Mucosa of stomach (tissue), 1 donor: ENCODE results near the gene XXYLT1.

Experiments
- H3K27me3 ChIP-seq: one replicate; pipeline ENCODE4 v1.7.0; 2013; ENCODE audit warnings: mild to moderate bottlenecking, low read length; ENCODE audit not compliant: control insufficient read depth, insufficient read depth
- H3K36me3 ChIP-seq: one replicate; pipeline ENCODE4 v1.7.0; 2013; ENCODE audit warnings: low read length; ENCODE audit not compliant: control insufficient read depth, insufficient read depth
- H3K4me1 ChIP-seq: one replicate; pipeline ENCODE4 v1.7.0; 2013; ENCODE audit warnings: mild to moderate bottlenecking, low read length; ENCODE audit not compliant: control insufficient read depth, insufficient read depth
- H3K4me3 ChIP-seq: one replicate; pipeline ENCODE4 v1.7.0; 2013; ENCODE audit warnings: low read length
- H3K9ac ChIP-seq: one replicate; pipeline ENCODE4 v1.7.0; 2013; ENCODE audit warnings: mild to moderate bottlenecking, low read length, moderate library complexity
- H3K9me3 ChIP-seq: one replicate; pipeline ENCODE4 v1.7.0; 2013; ENCODE audit warnings: mild to moderate bottlenecking, low read length, moderate library complexity; ENCODE audit not compliant: control insufficient read depth
- donor health status: Pancreatic carcinoma.

XXYLT1 gene

DNA sequence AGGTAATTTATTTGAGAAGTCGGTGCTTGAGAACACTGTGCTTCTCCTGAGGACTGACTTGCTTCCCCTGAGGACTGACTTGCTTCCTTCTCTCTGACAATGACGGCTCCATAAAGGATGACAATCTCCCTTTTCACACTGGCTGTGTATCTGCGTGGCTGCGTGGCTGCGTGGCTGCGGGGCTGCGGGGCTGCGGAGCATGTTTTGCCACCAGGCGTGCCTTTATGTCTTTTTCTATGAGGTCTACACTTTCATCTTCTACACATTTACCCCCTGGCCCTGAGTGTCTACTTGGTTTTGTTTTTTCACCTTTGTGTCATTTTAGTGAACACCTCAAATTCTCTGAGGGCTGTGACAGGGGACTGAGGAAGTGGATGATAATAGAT, 89.9 kb downstream of the XXYLT1 start:
- Histone ChIP-seq H3K4me3 (no peak overlapping the region), H3K27me3 (no peaks in the 10 kb centered on the region), H3K9ac (no peak overlapping the region), H3K4me1 (peaks cover 20% of the 10 kb centered on the region), H3K36me3 (no peaks in the 10 kb centered on the region), H3K9me3 (no peaks in the 10 kb centered on the region)

DNA sequence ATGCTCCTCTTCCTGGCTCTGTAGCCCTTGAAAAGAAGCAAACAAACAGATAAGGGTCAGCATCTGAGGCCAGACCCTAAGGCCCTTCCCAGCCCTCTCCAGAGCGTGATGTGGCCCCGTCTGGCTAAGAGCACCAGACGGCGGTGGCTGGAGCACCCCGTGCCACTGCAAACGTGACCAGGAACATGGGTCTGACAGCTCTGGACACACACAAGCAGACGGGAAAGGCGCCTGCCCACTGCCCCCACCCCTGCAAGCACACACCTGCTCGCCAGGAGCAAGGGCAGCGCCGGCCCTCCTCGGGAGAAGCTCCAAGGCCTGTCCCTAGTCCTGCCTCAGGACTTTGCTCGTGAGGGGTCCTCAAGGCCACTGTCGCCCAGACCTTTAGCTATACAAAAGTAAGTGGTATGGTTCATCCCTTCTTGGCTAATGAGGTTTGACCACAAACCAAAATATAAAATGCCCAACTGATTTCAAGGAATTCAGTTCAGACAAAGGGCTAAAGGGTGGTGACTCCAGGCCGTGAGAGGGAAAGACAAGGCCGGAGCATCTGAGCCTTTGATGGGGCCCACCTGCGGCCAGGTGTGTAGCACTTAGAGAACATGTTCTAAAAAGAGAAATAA, 90.4 kb downstream of the XXYLT1 start:
- Histone ChIP-seq H3K27me3 (no peaks in the 10 kb centered on the region), H3K9me3 (no peaks in the 10 kb centered on the region), H3K4me1 (peaks cover 20% of the 10 kb centered on the region), H3K36me3 (no peaks in the 10 kb centered on the region), H3K9ac (no peak overlapping the region), H3K4me3 (no peak overlapping the region)

DNA sequence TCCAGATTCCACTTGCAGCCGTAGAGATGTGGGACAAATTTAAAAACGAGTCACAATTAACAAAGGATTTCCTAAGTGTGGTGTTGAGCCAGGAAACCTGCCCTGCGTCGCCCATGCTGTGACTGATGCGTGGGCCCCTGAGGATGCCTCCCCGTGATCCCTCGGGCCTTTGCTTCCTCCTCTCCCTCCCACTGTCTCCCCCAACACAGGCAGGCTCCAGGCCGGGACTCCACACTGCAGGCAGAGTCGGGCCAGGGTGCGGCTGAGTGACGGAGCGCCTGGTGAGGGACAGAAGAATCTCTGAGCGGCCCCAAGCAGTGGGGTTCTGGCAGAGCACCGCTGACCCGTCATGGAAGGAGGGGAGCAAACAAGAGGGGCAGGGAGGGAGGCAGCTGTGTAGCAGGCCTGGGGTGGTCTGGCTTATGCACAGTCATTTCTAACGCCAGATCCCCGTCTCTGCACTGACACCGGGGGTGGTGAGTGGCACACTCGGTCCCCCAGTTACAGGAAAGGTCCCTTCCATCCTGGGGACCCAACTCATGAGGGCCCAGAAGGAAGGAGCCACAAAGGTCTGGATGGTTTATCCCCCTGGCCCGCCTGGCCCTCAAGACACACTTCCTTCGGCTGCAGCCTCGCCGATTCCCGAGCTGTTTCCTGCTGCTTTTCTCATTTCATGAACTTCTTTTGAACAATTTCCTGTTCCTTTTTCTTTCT, 91.0 kb downstream of the XXYLT1 start:
- Histone ChIP-seq H3K9me3 (no peaks in the 10 kb centered on the region), H3K4me3 (no peak overlapping the region), H3K4me1 (peaks cover 14% of the 10 kb centered on the region), H3K9ac (no peak overlapping the region), H3K27me3 (no peaks in the 10 kb centered on the region), H3K36me3 (no peaks in the 10 kb centered on the region)

GRCh38 chr3:195178124-195178910, 92.6 kb downstream of the XXYLT1 start:
- H3K4me1 ChIP-seq: peaks cover 9% of the 10 kb centered on the region
- no peak overlapping the region for H3K9ac ChIP-seq
- H3K27me3 ChIP-seq: no peaks in the 10 kb centered on the region
- H3K36me3 ChIP-seq: no peaks in the 10 kb centered on the region
- H3K9me3 ChIP-seq: no peaks in the 10 kb centered on the region
- H3K4me3 ChIP-seq: no peak overlapping the region

GRCh38 chr3:195177422-195178123, 93.4 kb downstream of the XXYLT1 start:
- no peaks in the 10 kb centered on the region for H3K9me3 ChIP-seq
- no peak overlapping the region for H3K4me3 ChIP-seq
- H3K27me3 ChIP-seq: no peaks in the 10 kb centered on the region
- H3K9ac ChIP-seq: no peak overlapping the region
- H3K4me1 ChIP-seq: peaks cover 9% of the 10 kb centered on the region
- H3K36me3 ChIP-seq: no peaks in the 10 kb centered on the region

DNA sequence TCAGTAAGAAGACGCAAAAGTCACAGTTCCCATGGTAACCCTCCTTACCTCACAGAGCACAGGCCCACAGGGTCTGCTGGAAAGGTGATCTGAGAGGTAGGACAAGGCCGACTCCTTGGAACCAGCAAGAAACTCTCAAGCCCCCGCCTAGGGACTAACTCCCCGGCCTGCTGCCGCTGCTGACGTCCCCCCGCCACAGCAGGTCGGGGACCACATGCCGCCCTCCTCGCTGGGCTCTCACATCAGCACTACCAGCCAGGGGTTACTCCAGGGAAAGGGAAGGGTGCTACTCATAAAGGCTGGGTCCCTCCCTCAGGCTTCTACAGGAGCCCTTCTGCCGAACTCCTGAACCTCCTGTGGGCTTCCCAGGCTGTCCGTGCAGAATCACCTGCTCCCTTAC, 94.2 kb downstream of the XXYLT1 start:
- no peaks in the 10 kb centered on the region for H3K9me3 ChIP-seq
- H3K4me3 ChIP-seq: no peak overlapping the region
- H3K36me3 ChIP-seq: no peaks in the 10 kb centered on the region
- H3K27me3 ChIP-seq: no peaks in the 10 kb centered on the region
- peaks cover 9% of the 10 kb centered on the region for H3K4me1 ChIP-seq
- no peak overlapping the region for H3K9ac ChIP-seq

- Histone ChIP-seq H3K4me3 (no peak overlapping the region), H3K9ac (no peak overlapping the region), H3K4me1 (peaks cover 9% of the 10 kb centered on the region), H3K9me3 (no peaks in the 10 kb centered on the region), H3K27me3 (no peaks in the 10 kb centered on the region), H3K36me3 (no peaks in the 10 kb centered on the region)
Measured at GRCh38 chr3:195175476-195176337, 95.3 kb downstream of the XXYLT1 start.

- no peaks in the 10 kb centered on the region for H3K27me3 ChIP-seq
- H3K9ac ChIP-seq: no peak overlapping the region
- H3K36me3 ChIP-seq: no peaks in the 10 kb centered on the region
- no peak overlapping the region for H3K4me3 ChIP-seq
- peaks cover 9% of the 10 kb centered on the region for H3K4me1 ChIP-seq
- no peaks in the 10 kb centered on the region for H3K9me3 ChIP-seq
Measured at GRCh38 chr3:195175076-195175475, 95.9 kb downstream of the XXYLT1 start.

DNA sequence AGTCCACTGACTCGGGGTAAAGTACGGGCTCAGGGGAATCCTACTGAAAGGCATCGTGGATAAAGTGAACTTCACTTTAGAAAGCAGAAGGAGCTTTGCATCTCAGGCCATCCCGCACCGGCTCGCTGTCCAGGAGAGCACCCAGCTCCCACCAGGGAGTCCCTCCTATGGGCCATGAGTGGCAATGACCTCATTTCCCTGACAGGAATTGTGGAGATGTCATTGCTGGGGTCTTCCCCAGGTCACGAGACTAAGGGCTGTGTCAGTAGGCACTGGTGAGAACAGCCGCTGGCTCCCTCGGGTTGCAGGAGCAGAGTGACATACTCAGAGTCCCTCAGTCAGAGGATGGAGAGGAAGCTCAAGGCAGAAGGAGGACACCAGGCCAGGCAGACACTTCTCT, 97.3 kb downstream of the XXYLT1 start:
- no peaks in the 10 kb centered on the region for H3K36me3 ChIP-seq
- H3K9ac ChIP-seq: no peak overlapping the region
- peaks cover 9% of the 10 kb centered on the region for H3K4me1 ChIP-seq
- H3K9me3 ChIP-seq: no peaks in the 10 kb centered on the region
- H3K27me3 ChIP-seq: no peaks in the 10 kb centered on the region
- no peak overlapping the region for H3K4me3 ChIP-seq

DNA sequence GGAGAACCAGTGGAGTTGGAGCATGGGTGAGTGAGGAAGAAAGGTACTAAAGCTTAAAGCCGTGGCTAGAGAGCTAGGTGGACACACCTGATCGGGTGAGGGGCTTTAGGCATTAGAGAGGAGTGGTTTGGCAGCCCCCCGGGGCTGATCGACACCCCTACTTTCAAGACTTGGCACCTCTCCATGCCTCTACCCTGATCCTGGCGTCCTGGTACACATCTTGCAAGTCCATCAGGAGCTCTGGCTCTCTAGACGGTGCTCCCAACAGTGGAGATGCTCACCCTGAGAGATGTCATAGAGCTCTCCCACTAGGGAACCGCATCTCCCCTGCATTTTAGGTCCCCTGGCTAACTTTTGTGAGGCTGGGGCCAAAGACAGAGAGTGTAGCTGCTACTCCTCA, 98.1 kb downstream of the XXYLT1 start:
- Histone ChIP-seq H3K36me3 (no peaks in the 10 kb centered on the region), H3K27me3 (no peaks in the 10 kb centered on the region), H3K9me3 (no peaks in the 10 kb centered on the region), H3K4me1 (peaks cover 1% of the 10 kb centered on the region), H3K4me3 (no peak overlapping the region), H3K9ac (no peak overlapping the region)

DNA sequence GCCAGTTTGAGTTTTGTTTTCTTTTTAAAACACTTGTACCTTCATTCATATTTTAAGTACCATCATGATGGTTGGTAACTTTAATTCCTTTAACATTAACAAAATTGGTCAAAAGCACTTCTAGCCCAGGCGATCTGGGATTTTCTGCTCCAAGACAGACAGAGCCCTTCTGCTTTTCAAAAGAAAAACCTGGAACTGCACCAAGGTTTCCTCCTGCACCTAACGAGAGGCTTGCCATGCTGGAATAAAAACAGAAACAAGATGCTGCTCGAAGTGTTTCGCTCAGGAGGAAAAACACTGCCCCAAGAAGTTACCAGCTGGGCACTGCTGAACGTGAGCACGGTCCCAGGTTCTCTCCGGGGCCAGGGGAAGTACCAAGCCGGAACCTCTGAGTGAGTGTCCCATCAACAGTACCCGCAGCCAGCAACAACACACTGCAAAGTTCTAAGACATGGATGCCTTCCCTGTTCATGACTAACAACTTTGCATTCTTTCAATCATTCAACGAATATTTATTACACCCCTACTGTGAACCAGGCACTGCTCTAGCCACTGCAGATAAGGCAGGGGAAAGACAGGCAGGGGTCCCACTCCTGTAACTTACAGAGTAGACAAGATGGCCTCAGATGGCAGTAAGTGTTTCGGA, 98.8 kb downstream of the XXYLT1 start:
- H3K4me3 ChIP-seq: no peak overlapping the region

More for the DNA sequence above, 98.8 kb downstream of the XXYLT1 start:
- Histone ChIP-seq H3K27me3 (no peaks in the 10 kb centered on the region), H3K9me3 (no peaks in the 10 kb centered on the region), H3K36me3 (no peaks in the 10 kb centered on the region), H3K4me1 (no peaks in the 10 kb centered on the region), H3K9ac (no peak overlapping the region)
